Tibial nerve (tissue), 4 donors: ENCODE measurements around the gene FAM120B. TPM values are rescaled to one million over a fixed set of nuclear protein-coding genes. Genes with fewer than 3 reads are reported as not detected.
"Not testable (repeated sequence)": the region's sequence is repeated elsewhere in the genome, so short reads cannot be mapped to it uniquely, and the experiment has no call there.

ENCODE experiments used
- DNase-seq, 2 donors: peaks; one replicate each; pipeline ENCODE4 v3.0.0-alpha.2; 2019; ENCODE audit warnings: low spot score in 2 of 2
- H3K27ac ChIP-seq, 4 donors: fragments of 200-600 bp; sonication (generic) in 3 of 4; one replicate each; pipeline ENCODE4 v1.5.1; 2017 to 2019; ENCODE audit warnings: mild to moderate bottlenecking in 1 of 4
- H3K27me3 ChIP-seq, 2 donors: fragments of 200-600 bp; sonication (generic) in 1 of 2; one replicate each; pipeline versions ENCODE4 v1.5.1 to v1.6.0; 2017 to 2019
- H3K36me3 ChIP-seq, 3 donors: fragments of 200-600 bp; sonication (generic); one replicate each; pipeline ENCODE4 v1.5.1; 2018 to 2019
- H3K4me1 ChIP-seq, 4 donors: fragments of 200-600 bp; sonication (generic) in 3 of 4; one replicate each; pipeline ENCODE4 v1.5.1; 2017 to 2019
- H3K4me3 ChIP-seq, 4 donors: fragments of 200-600 bp; sonication (generic) in 3 of 4; one replicate each; pipeline ENCODE4 v1.5.1; 2017 to 2019; ENCODE audit warnings: mild to moderate bottlenecking in 1 of 4, moderate library complexity in 1 of 4
- H3K9me3 ChIP-seq, 4 donors: fragments of 200-600 bp; sonication (generic) in 3 of 4; one replicate each; pipeline ENCODE4 v1.5.1; 2017 to 2019
- EP300 ChIP-seq, 2 donors: sonication (generic); formaldehyde crosslinking; IDR thresholded peaks; one replicate each; pipeline ENCODE4 v1.6.1; 2017; ENCODE audit warnings: antibody characterized with exemption in 2 of 2, mild to moderate bottlenecking in 1 of 2
- POLR2A ChIP-seq, 2 donors: fragments of 450-650 bp; IDR thresholded peaks; one replicate each; pipeline ENCODE4 v1.6.1; 2017; ENCODE audit warnings: antibody characterized with exemption in 2 of 2, mild to moderate bottlenecking in 2 of 2, moderate library complexity in 2 of 2
- WGBS, 2 donors: methylation state at CpG; one replicate each; pipeline ENCODE4 v1.1.5; 2018; 5-methylcytosine and 5-hydroxymethylcytosine counted together
- total RNA-seq, 4 donors: library from RNA; depleted of rRNA; stranded (reverse); fragments of >200 nt; gene quantifications; one replicate each; pipeline ENCODE4 v1.1.0, GENCODE V29; 2016
- TF ChIP-seq, protein P1 (sequence below), 5 experiments: fragments of 200-600 bp in 3 of 5; fragments of 450-650 bp in 2 of 5; sonication (generic) in 3 of 5; IDR thresholded peaks; one replicate each; pipeline ENCODE4 v1.5.1; 2016 to 2019; ENCODE audit warnings: antibody characterized with exemption in 5 of 5, mild to moderate bottlenecking in 3 of 5, moderate library complexity in 2 of 5

The FAM120B gene
- total RNA-seq, 4 donors from 2014 or later = 26.0 to 35.4 (median 32.1) TPM

DNA sequence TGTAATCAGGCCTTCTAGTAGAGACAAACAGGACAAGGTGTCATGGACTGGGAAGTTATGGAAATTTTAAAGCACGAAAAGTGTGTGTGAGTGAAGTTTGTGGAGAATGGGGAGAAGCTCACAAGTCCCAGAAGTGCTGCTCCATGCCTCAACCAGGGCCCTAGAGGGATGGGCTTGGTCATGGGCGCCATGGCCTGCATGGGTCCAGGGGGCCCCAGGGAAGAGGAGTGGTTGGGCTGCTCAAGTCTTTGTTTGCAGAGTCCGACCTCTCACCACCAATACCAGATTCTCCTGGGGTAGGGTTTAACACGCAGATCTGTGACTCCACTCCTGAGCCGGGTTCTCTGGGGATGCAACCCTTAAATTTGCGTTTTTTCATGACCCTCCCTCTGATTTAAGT is 88.4 kb downstream of the FAM120B start:
- WGBS, 2 donors = 92 to 93% methylated on average over 6 of the region's 6 CpGs
- no peak for TF ChIP-seq EP300 (IDR thresholded peaks at IDR 0.05)
- no peak for DNase-seq
- Histone ChIP-seq H3K9me3 (no peaks in the 10 kb centered on the region), H3K4me1 (no peaks in the 10 kb centered on the region), H3K27me3 (no peaks in the 10 kb centered on the region), H3K4me3 (no peak overlapping the region), H3K27ac (no peak overlapping the region), H3K36me3 (peaks cover 0 to 93% (median 7%) of the 10 kb centered on the region in 3 donors)

DNA sequence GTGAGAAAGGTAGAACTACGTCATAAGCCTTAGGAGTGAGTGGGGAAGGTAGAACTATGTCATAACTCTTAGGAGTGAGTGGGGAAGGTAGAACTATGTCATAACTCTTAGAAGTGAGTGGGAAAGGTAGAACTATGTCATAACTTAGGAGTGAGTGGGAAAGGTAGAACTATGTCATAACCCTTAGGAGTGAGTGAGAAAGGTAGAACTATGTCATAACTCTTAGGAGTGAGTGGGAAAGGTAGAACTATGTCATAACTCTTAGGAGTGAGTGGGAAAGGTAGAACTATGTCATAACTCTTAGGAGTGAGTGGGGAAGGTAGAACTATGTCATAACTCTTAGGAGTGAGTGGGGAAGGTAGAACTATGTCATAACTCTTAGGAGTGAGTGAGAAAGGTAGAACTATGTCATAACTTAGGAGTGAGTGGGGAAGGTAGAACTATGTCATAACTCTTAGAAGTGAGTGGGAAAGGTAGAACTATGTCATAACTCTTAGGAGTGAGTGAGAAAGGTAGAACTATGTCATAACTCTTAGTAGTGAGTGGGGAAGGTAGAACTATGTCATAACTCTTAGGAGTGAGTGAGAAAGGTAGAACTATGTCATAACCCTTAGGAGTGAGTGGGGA is 92.3 kb downstream of the FAM120B start:
- not testable (repeated sequence) for H3K27ac ChIP-seq, H3K27me3 ChIP-seq, H3K4me1 ChIP-seq, DNase-seq, H3K4me3 ChIP-seq, H3K9me3 ChIP-seq
- H3K36me3 ChIP-seq = peaks cover 0 to 87% (median 11%) of the 10 kb centered on the region in 3 donors
- 82 to 86% methylated on average over 1 of the region's 1 CpG for WGBS, 2 donors

DNA sequence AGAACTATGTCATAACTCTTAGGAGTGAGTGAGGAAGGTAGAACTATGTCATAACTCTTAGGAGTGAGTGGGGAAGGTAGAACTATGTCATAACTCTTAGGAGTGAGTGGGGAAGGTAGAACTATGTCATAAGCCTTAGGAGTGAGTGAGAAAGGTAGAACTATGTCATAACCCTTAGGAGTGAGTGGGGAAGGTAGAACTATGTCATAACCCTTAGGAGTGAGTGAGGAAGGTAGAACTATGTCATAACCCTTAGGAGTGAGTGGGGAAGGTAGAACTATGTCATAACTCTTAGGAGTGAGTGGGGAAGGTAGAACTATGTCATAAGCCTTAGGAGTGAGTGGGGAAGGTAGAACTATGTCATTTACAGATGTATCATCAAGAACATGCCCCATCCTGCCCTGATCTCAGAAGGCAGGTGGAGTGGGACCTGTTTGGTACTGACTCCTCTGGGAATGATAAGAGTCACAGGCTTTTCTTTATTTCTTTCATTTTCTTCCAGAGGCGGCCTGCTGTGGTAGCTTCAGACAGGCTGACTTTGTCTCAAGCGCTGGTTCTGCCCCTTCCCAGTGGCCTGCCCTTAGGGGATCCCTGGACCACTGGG is 93.5 kb downstream of the FAM120B start:
- WGBS, 2 donors = 42 to 53% methylated on average over 2 of the region's 2 CpGs
- not testable (repeated sequence) for H3K9me3 ChIP-seq, DNase-seq, H3K27ac ChIP-seq, H3K4me1 ChIP-seq, H3K27me3 ChIP-seq, H3K4me3 ChIP-seq
- H3K36me3 ChIP-seq = peaks cover 0 to 87% (median 20%) of the 10 kb centered on the region in 3 donors

DNA sequence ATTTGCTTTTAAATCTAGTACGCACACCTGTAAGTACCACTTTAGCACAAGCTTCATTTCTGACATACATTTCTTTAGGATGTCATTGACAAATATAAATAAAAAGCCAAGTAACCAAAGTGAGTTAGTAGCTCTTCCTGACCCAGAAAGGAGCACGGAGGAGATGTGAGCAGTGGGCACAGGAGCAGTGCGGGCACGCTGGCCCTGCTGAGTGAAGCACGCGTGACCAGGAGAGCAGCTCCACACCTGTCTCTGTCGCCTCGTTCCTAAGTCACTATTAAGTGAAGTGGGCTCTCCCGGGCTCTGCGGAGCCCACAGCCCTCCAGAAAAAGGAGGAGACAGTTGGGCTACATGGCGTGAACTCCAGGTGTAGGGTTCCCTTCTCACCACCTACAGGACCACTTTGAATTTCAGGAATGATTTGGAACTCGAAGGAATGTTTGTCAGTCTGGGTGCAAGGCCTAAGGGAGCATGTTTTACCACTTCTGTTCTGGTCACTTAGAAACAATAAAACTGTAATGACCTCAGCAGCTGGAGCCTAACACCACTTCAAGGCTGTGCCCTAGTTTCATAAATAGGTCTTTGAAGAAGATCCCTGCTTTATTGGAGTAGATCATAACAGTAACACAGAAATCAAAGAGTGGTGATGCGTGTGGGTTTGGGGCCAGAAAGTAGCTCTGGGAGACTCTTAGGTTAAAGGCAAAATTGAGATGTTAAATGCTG is 95.9 kb downstream of the FAM120B start:
- WGBS, 2 donors = 78 to 81% methylated on average over 13 of the region's 13 CpGs
- Histone ChIP-seq H3K9me3 (no peaks in the 10 kb centered on the region), H3K36me3 (peaks cover 0 to 85% (median 14%) of the 10 kb centered on the region in 3 donors), H3K27me3 (no peaks in the 10 kb centered on the region), H3K27ac (no peak overlapping the region), H3K4me3 (no peak overlapping the region), H3K4me1 (no peaks in the 10 kb centered on the region)
- TF ChIP-seq EP300 (IDR thresholded peaks at IDR 0.05) (no peak), POLR2A (IDR thresholded peaks at IDR 0.05) (no peak)
- TF ChIP-seq, protein P1, sequence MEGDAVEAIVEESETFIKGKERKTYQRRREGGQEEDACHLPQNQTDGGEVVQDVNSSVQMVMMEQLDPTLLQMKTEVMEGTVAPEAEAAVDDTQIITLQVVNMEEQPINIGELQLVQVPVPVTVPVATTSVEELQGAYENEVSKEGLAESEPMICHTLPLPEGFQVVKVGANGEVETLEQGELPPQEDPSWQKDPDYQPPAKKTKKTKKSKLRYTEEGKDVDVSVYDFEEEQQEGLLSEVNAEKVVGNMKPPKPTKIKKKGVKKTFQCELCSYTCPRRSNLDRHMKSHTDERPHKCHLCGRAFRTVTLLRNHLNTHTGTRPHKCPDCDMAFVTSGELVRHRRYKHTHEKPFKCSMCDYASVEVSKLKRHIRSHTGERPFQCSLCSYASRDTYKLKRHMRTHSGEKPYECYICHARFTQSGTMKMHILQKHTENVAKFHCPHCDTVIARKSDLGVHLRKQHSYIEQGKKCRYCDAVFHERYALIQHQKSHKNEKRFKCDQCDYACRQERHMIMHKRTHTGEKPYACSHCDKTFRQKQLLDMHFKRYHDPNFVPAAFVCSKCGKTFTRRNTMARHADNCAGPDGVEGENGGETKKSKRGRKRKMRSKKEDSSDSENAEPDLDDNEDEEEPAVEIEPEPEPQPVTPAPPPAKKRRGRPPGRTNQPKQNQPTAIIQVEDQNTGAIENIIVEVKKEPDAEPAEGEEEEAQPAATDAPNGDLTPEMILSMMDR (IDR thresholded peaks at IDR 0.05) = no peak
- no peak for DNase-seq

DNA sequence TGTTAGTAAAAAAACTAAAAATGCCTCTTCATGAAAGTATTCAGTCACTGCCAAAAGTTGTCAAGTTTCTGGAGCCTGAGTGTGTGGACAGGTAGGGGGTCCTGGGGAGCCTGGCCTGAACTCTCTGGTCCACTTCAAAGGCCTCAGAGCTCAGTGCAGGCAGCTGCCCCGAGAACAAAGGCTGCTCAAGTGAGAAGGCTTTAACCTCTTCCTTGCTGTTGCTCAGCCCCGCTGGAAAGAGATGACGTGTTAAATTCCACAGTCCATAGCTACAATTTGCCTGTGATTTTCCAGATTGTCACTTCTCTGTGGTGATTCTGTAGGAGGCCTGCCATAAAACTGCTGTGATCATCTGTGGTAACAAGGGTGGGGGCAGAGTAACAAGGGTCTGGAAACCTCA is 96.9 kb downstream of the FAM120B start:
- no peaks in the 10 kb centered on the region for H3K27me3 ChIP-seq
- no peak overlapping the region for H3K27ac ChIP-seq
- TF ChIP-seq EP300 (IDR thresholded peaks at IDR 0.05) (no peak), POLR2A (IDR thresholded peaks at IDR 0.05) (no peak)
- TF ChIP-seq, protein P1 (IDR thresholded peaks at IDR 0.05) = no peak
- H3K4me1 ChIP-seq = no peaks in the 10 kb centered on the region
- no peak overlapping the region for H3K4me3 ChIP-seq
- 40 to 53% methylated on average over 3 of the region's 3 CpGs for WGBS, 2 donors
- peaks cover 0 to 79% (median 14%) of the 10 kb centered on the region in 3 donors for H3K36me3 ChIP-seq
- DNase-seq = no peak
- no peaks in the 10 kb centered on the region for H3K9me3 ChIP-seq

DNA sequence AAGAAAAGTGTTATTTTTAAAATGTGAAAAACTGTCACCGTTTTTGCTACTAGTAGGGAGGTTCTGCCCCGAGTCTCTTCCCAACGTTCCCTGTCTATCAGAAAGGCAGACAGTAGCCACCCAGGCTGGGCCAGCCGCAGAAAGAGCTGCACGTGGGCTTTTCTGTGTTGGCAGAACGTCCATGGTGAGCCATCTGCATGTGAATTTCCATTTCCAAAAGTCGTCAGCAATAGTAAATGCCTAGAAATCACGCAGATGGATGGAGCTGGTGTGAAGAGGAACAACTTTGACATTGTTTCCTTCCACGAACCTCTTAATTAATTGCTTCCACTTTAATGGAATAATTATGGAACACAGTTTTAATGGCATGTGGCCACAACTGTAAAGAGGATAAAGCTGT is 97.5 kb downstream of the FAM120B start:
- Histone ChIP-seq H3K9me3 (no peaks in the 10 kb centered on the region), H3K27ac (no peak overlapping the region), H3K36me3 (peaks cover 0 to 73% (median 14%) of the 10 kb centered on the region in 3 donors), H3K4me1 (no peaks in the 10 kb centered on the region), H3K4me3 (no peak overlapping the region), H3K27me3 (no peaks in the 10 kb centered on the region)
- 53 to 55% methylated on average over 9 of the region's 9 CpGs for WGBS, 2 donors
- no peak for DNase-seq
- TF ChIP-seq POLR2A (IDR thresholded peaks at IDR 0.05) (no peak), EP300 (IDR thresholded peaks at IDR 0.05) (no peak)
- TF ChIP-seq, protein P1 (IDR thresholded peaks at IDR 0.05) = no peak
